ENCODE data around the gene MORC1.

Gene MORC1

DNA sequence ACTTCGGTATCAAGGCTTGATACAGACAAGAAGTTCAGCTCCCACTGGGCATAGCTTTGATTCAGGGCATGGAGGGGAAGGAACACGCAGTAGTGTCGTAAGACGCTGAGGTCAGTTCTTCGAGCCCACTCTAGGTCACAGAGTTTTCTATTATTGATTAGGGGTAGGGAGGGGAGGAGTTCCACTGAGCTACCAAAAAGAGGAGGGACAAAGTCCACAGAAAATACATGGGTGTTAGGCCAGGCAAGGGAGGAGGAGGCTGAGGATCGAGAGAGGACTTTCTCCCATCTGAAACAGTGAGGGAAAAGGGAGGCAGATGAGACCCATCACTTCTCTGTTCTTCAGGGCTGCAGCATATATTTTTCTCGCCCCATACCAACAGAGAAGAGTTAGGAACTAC is 89.2 kb downstream of the MORC1 start:
- Mint-ChIP-seq H3K27ac (no peak overlapping the region), H3K9me3 (no peaks in the 10 kb centered on the region), H3K36me3 (ENCODE audit: low read depth) (no peaks in the 10 kb centered on the region), H3K4me3 (no peak overlapping the region), H3K27me3 (ENCODE audit: low read depth) (peaks cover 13% of the 10 kb centered on the region), H3K4me1 (ENCODE audit: low read depth) (no peaks in the 10 kb centered on the region)

- Mint-ChIP-seq H3K36me3 (ENCODE audit: low read depth) (no peaks in the 10 kb centered on the region), H3K4me1 (ENCODE audit: low read depth) (no peaks in the 10 kb centered on the region), H3K27me3 (ENCODE audit: low read depth) (peaks cover 13% of the 10 kb centered on the region), H3K4me3 (no peak overlapping the region), H3K27ac (no peak overlapping the region), H3K9me3 (no peaks in the 10 kb centered on the region)
Measured at GRCh38 chr3:109026821-109027220, 91.1 kb downstream of the MORC1 start.

- Mint-ChIP-seq H3K4me1 (ENCODE audit: low read depth) (no peaks in the 10 kb centered on the region), H3K4me3 (no peak overlapping the region), H3K27me3 (ENCODE audit: low read depth) (peaks cover 13% of the 10 kb centered on the region), H3K27ac (no peak overlapping the region), H3K36me3 (ENCODE audit: low read depth) (no peaks in the 10 kb centered on the region), H3K9me3 (no peaks in the 10 kb centered on the region)
Measured at GRCh38 chr3:109025896-109026295, 92.0 kb downstream of the MORC1 start.

DNA sequence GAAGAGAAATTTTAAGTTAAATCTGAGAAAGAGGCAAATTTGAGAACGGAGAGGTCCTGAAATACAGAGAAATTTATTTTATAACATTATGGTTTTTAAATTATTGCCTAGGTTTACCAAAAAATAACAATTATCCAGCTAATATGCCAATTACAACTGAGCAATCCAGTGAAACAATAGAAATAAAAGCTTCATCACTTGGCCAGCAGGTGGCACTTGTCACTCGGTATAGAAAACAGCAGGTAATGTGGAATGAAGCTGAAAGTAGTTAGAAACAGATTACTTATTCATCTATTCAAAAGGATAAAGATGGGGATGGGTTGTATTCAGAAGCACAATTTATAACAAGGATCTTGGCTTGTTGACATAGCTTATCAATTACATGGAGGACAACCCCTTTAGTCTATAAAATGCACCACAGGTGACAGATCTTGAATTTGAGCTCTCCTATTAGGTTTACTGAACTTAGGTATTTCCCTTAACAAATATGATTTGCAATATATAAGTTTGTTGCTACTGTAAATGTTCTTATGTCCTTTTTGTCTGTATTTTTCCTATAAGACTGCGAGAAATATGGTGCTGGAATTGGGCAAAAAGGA is 94.2 kb downstream of the MORC1 start:
- peaks cover 13% of the 10 kb centered on the region for H3K27me3 Mint-ChIP-seq (ENCODE audit: low read depth)
- H3K36me3 Mint-ChIP-seq (ENCODE audit: low read depth), result no peaks in the 10 kb centered on the region
- no peak overlapping the region for H3K27ac Mint-ChIP-seq
- H3K4me3 Mint-ChIP-seq, result no peak overlapping the region
- H3K4me1 Mint-ChIP-seq (ENCODE audit: low read depth), result no peaks in the 10 kb centered on the region
- no peaks in the 10 kb centered on the region for H3K9me3 Mint-ChIP-seq

- no peaks in the 10 kb centered on the region for H3K4me1 Mint-ChIP-seq (ENCODE audit: low read depth)
- H3K27me3 Mint-ChIP-seq (ENCODE audit: low read depth), result peaks cover 11% of the 10 kb centered on the region
- H3K4me3 Mint-ChIP-seq, result no peak overlapping the region
- no peaks in the 10 kb centered on the region for H3K36me3 Mint-ChIP-seq (ENCODE audit: low read depth)
- H3K9me3 Mint-ChIP-seq, result no peaks in the 10 kb centered on the region
- H3K27ac Mint-ChIP-seq, result no peak overlapping the region
Measured at GRCh38 chr3:109023167-109023566, 94.8 kb downstream of the MORC1 start.

DNA sequence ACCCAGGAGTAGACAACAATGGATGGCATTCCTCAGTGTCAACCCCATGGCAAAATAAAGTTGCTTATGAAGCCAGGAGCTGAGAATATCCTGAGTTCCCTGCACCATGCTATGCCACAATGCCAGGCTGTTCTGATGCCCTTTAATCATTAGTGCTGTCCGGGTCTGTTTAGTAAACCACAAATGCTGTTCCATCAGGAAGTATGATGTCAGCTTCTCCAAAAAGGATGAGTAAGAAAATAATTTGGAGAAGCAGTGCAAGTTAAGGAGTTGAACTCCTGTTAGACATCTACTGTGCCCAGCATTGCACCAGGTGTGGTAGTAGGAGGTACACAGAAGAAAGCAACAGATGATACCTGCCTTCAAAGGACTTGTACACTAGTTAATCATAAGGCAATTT is 96.4 kb downstream of the MORC1 start:
- Mint-ChIP-seq H3K9me3 (no peaks in the 10 kb centered on the region), H3K4me3 (no peak overlapping the region), H3K4me1 (ENCODE audit: low read depth) (no peaks in the 10 kb centered on the region), H3K27me3 (ENCODE audit: low read depth) (peaks cover 11% of the 10 kb centered on the region), H3K27ac (no peak overlapping the region), H3K36me3 (ENCODE audit: low read depth) (no peaks in the 10 kb centered on the region)

- Mint-ChIP-seq H3K27ac (no peak overlapping the region), H3K36me3 (ENCODE audit: low read depth) (no peaks in the 10 kb centered on the region), H3K9me3 (no peaks in the 10 kb centered on the region), H3K4me3 (no peak overlapping the region), H3K27me3 (ENCODE audit: low read depth) (peaks cover 15% of the 10 kb centered on the region), H3K4me1 (ENCODE audit: low read depth) (no peaks in the 10 kb centered on the region)
Measured at GRCh38 chr3:109018828-109019227, 99.1 kb downstream of the MORC1 start.

GRCh38 chr3:109005443-109005842 is 112.5 kb downstream of the MORC1 start:
- Mint-ChIP-seq H3K9me3 (no peaks in the 10 kb centered on the region), H3K27me3 (ENCODE audit: low read depth) (peaks cover 3% of the 10 kb centered on the region), H3K4me1 (ENCODE audit: low read depth) (no peaks in the 10 kb centered on the region), H3K36me3 (ENCODE audit: low read depth) (no peaks in the 10 kb centered on the region), H3K4me3 (no peak overlapping the region), H3K27ac (no peak overlapping the region)

DNA sequence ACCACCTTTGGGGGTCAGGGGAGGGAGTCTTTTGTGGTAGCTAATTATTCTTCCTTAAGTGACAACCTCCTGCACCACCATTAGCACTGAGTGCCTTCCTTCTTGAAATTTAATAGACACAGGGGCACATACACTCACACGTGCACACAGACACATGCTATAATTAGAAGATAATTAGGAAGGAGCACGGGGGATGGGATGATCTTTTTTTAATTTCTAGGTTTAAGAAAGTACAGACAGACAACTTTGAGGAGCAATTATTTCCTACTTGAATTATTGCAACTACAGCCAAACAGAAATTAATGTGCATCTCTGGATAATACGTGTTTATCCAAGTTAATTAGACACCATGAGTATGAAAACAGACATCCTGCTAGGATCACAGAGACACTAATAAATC is 119.5 kb downstream of the MORC1 start:
- Mint-ChIP-seq H3K4me1 (ENCODE audit: low read depth) (no peaks in the 10 kb centered on the region), H3K36me3 (ENCODE audit: low read depth) (no peaks in the 10 kb centered on the region), H3K27ac (no peak overlapping the region), H3K4me3 (no peak overlapping the region), H3K27me3 (ENCODE audit: low read depth) (no peaks in the 10 kb centered on the region), H3K9me3 (no peaks in the 10 kb centered on the region)

DNA sequence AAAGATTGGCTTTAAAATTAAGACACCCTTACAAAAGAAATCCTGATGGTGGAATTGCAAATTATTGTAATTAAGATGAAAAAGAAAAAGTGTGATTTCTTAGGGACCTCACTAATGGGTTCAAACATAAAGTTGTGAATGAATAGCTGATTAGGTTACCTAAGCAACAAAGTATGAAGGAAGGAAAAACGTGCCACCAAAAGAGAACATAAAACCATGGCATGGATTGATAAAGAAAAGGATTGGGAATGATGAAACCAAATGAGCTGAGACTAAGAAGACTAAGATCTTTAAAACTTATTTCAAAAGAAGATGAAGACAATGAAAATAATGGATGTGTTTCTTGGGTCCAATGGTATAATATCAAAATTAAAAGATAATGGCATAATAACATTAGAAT is 132.1 kb downstream of the MORC1 start:
- Mint-ChIP-seq H3K4me1 (ENCODE audit: low read depth) (no peaks in the 10 kb centered on the region), H3K27ac (no peak overlapping the region), H3K4me3 (no peak overlapping the region), H3K36me3 (ENCODE audit: low read depth) (no peaks in the 10 kb centered on the region), H3K9me3 (no peaks in the 10 kb centered on the region), H3K27me3 (ENCODE audit: low read depth) (peaks cover 22% of the 10 kb centered on the region)

- Mint-ChIP-seq H3K36me3 (ENCODE audit: low read depth) (no peaks in the 10 kb centered on the region), H3K27me3 (ENCODE audit: low read depth) (peaks cover 22% of the 10 kb centered on the region), H3K9me3 (no peaks in the 10 kb centered on the region), H3K4me1 (ENCODE audit: low read depth) (no peaks in the 10 kb centered on the region), H3K27ac (no peak overlapping the region), H3K4me3 (no peak overlapping the region)
Measured at GRCh38 chr3:108983051-108983450, 134.9 kb downstream of the MORC1 start.

- Mint-ChIP-seq H3K36me3 (ENCODE audit: low read depth) (no peaks in the 10 kb centered on the region), H3K27ac (no peak overlapping the region), H3K4me1 (ENCODE audit: low read depth) (peaks cover 1% of the 10 kb centered on the region)
Measured at GRCh38 chr3:108976058-108976457, 141.9 kb downstream of the MORC1 start.

GRCh38 chr3:108973019-108973418 is 144.9 kb downstream of the MORC1 start:
- Mint-ChIP-seq H3K27ac (no peak overlapping the region), H3K36me3 (ENCODE audit: low read depth) (no peaks in the 10 kb centered on the region), H3K4me1 (ENCODE audit: low read depth) (peaks cover 1% of the 10 kb centered on the region), H3K9me3 (no peaks in the 10 kb centered on the region), H3K27me3 (ENCODE audit: low read depth) (peaks cover 6% of the 10 kb centered on the region), H3K4me3 (no peak overlapping the region)

More at GRCh38 chr3:108976058-108976457, 141.9 kb downstream of the MORC1 start:
- peaks cover 6% of the 10 kb centered on the region for H3K27me3 Mint-ChIP-seq (ENCODE audit: low read depth)
- no peaks in the 10 kb centered on the region for H3K9me3 Mint-ChIP-seq
- no peak overlapping the region for H3K4me3 Mint-ChIP-seq

GRCh38 chr3:108972482-108972881 is 145.5 kb downstream of the MORC1 start:
- Mint-ChIP-seq H3K4me1 (ENCODE audit: low read depth) (peaks cover 1% of the 10 kb centered on the region), H3K4me3 (no peak overlapping the region), H3K27ac (no peak overlapping the region), H3K36me3 (ENCODE audit: low read depth) (no peaks in the 10 kb centered on the region), H3K27me3 (ENCODE audit: low read depth) (peaks cover 6% of the 10 kb centered on the region), H3K9me3 (no peaks in the 10 kb centered on the region)

DNA sequence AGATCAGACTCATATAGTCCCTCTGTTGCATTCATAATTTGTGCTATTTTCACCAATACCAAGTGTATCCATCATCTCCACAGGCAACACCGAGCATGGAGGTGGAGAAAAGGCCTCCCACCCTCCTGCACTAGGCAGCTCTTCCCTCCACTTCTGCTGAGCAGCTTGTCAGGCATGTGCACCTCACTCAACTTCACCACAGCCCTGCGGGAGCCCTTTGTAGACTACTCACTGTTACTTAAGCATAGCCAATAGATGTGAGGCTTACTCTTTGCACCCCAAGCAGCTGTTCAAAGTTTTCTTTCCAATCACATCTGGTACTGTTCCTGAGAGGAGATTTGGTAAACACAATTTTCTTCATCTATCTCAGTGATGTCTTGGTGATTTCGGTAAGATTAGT is 147.4 kb downstream of the MORC1 start:
- Mint-ChIP-seq H3K4me1 (ENCODE audit: low read depth) (peaks cover 1% of the 10 kb centered on the region), H3K27ac (no peak overlapping the region), H3K27me3 (ENCODE audit: low read depth) (peaks cover 6% of the 10 kb centered on the region), H3K9me3 (no peaks in the 10 kb centered on the region), H3K4me3 (no peak overlapping the region), H3K36me3 (ENCODE audit: low read depth) (no peaks in the 10 kb centered on the region)

DNA sequence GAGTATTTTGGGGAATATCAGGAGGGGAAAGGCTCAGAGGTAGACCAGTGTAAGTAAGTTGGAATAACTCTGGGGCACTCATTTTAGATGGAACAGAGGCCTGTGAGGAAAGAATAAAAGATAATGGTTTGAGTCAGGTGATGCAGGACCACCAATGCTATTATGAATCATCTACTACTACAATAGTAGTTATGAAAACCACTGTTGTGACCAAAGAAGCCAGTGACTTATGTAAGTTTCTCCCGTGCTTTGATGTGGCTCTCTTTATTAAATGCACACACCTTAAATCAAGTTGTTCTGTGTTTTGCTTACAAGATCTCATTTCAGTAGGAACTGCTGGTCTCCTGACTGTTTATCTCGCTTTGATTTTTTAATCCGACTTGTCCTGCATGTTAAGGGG is 151.2 kb downstream of the MORC1 start:
- Mint-ChIP-seq H3K4me3 (no peak overlapping the region), H3K36me3 (ENCODE audit: low read depth) (no peaks in the 10 kb centered on the region), H3K27ac (no peak overlapping the region)

More for the DNA sequence above, 151.2 kb downstream of the MORC1 start:
- no peaks in the 10 kb centered on the region for H3K27me3 Mint-ChIP-seq (ENCODE audit: low read depth)
- H3K4me1 Mint-ChIP-seq (ENCODE audit: low read depth), result peaks cover 1% of the 10 kb centered on the region
- H3K9me3 Mint-ChIP-seq, result no peaks in the 10 kb centered on the region

Measured in T-helper 1 cell treated with Interleukin-12 subunit alpha and Interleukin-12 subunit beta and Interleukin-4 antibody, amounts not matched to agents 30 μg/mL and 1 μg/mL, for 36 hours (primary cell).